Daoy (cell line): ENCODE measurements around the gene ARMC3. TPM values are rescaled to one million over a fixed set of nuclear protein-coding genes. Genes with fewer than 3 reads are reported as not detected.
A peak's percentile ranks its signal among the peaks of the same experiment; 100 is the strongest.
"Not testable (repeated sequence)": the region's sequence is repeated elsewhere in the genome, so short reads cannot be mapped to it uniquely, and the experiment has no call there.

Source experiments
- DNase-seq: peaks from one replicate; pipeline ENCODE4 v3.0.0-alpha.2; 2015; ENCODE audit warnings: low read depth
- total RNA-seq: library from RNA; depleted of rRNA; stranded (reverse); fragments of >200 nt; shearing (Covaris generic); gene quantifications from 2 replicates; pipeline ENCODE4 v1.2.3, GENCODE V29; 2014

Gene ARMC3
- total RNA-seq, 1 experiment from 2014 or later: not detected

DNA sequence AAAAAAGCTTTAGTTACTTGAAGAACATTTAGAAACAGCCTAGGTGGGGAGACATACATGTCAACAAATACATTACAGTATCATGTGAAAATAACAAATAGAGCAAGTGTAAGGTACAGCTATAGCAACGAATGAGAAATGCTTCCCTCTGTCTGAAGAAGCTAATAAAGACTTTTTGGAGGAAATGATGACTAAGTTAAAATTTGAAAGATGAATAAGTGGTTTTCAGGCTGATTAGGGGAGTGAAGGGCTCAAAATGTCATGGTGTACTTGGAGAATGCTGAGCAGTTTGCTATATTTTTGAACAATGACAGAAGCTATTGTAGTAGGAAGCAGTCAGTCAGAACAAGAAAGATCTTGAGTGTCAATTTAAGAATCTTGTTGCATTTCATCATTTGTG is 2.8 kb upstream of the ARMC3 start:
- DNase-seq: no peak

DNA sequence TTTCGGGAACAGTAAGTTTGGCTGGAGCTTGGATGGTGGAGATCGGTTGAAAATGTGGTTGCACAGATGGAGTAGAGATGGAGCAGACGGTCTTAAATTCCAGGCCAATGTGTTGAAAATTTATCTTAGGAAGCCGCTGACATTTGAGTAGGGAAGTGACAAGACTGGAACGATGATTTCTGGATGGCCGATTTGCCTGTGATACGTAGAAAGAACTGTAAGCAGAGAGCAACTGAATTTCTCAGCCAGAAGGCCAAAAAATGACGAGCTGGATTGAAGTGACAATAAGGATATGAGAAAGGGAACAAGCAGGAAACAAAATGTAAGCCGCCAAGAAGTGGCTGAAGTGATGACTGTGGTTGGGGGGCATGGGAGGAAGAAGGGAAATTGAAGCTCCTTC is 687 bp upstream of the ARMC3 start:
- no peak for DNase-seq

DNA sequence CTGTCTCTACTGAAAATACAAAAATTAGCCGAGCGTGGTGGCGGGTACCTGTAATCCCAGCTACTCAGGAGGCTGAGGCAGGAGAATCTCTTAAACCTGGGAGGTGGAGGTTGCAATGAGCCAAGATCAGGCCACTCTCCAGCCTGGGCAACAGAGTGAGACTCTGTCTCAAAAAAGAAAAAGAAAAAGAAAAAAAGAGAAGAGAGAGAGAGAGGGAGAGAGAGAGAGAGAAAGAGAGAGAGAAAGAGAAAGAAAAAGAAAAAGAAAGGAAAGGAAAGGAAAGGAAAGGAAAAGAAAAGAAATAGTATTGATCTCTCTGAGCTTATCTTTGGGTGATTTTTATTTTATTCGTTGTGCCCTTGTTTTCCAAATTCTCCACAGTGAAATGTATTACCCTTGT is 1.2 kb downstream of the ARMC3 start:
- not testable (repeated sequence) for DNase-seq

DNA sequence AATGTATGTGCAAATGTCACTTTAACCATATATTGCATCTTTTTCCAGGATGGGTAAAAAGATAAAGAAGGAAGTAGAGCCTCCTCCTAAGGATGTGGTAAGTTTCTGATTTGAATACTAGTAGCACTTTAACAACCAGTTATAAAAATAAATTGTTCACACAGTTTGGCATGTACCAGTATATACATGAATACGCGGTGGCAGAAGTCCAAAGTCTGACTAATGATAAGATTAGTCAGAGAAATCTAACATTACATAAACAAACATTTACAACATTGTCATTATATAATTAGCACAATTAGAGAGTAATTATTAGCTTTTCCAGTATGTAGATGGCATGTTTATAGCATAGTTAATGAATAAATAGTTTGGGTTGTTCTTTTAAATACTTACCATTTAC is 4.1 kb downstream of the ARMC3 start:
- DNase-seq: peak; percentile 61

DNA sequence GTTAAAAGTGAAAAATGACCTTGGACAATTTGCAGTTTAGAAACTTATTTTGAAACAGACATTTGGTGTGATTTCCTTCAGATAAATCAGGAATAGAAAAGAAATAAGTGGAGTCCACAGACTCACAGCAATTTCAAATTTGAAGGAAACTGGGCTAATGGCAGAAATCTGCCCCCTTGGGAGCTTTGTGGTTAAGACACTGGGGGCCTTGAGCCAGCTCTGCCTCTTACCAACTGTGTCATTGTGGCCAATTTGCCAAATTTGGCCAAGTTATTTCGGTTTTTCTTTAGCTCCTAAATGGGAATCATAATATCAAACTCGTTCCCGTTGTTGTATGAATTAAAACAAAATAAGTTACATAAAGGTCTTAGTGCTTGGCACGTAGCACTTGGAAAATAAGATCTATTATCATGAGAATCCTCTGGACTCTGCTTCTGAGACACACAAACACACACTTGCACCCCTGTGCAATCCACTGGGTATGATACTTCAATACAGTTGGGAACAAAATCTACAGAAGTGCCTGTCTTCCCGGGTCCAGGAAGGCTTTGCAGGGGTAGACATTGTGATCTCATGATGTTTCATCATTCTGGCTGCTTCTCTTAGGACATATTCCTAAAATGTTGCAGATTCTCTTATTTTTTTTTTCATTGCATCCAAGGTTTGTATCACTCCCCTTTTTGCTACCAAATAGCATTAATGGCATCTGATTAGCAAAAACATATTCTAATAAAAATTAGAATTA is 4.9 kb downstream of the ARMC3 start:
- DNase-seq: peak; percentile 30

DNA sequence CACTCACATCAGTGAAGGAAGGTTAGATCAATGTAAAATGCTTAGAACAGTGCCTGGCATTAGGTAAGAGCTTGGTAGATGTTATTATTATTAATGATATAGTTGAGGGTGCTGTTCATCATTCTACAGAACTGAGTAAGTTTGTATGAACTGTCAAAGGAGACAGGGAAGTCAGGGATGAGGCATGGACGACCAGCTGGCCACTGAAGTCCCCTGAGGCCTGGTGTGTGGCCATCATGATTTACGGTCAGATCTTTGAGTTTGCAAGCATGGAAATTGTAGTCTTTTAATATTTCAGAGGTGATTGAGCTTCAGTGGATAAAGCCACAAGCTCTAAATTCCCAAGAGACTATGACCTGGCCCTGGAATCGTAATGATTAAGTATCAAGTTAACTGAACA is 6.9 kb downstream of the ARMC3 start:
- no peak for DNase-seq

DNA sequence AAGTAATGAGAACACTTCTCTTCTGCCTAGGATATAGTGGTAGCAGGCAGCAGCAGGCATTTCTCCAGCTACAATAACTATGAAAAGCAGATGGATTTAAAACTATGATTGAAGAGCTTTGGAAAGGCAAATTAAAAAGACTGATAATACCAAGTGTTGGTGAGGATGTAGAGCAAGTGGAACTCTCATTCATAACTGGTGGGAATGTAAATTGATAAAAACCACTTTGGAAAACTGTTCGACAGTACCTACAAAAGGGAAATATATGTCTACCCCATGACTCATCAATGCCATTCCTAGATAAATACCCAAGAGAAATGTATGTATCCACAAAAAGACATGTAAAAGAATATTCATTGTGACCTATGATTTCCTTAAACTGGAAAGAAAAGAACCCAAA is 14.6 kb downstream of the ARMC3 start:
- no peak for DNase-seq

DNA sequence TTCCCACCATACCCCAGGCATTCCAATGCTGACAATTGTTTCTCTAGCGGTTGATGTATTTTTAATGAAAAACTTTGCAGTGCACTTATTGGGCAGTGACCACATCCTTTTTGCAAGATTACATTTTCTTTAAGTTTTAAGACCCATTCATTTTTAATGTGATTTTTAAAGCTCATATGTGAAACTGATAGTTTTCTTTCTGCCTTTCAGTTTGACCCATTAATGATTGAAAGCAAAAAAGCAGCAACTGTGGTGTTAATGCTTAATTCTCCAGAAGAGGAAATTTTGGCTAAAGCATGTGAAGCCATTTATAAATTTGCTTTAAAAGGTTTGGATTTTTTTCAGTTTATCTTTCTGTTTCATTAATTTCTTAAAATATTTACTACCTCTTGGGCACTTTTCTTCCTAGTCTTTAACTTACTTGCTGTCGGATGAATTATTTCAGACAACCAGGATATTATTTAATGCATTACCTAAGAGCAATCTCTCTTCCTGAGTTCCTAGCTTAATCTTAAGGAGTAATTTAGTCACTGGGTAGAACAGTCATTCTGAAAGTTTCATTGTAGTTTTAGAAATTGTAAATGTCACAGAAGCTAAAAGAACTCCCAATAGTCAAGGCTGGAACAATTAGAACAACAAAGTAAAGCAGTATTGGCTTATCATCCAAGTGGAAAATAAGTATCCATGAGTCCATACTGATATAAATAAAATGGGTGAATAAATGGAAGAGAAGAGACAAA is 18.3 kb downstream of the ARMC3 start:
- DNase-seq: no peak

DNA sequence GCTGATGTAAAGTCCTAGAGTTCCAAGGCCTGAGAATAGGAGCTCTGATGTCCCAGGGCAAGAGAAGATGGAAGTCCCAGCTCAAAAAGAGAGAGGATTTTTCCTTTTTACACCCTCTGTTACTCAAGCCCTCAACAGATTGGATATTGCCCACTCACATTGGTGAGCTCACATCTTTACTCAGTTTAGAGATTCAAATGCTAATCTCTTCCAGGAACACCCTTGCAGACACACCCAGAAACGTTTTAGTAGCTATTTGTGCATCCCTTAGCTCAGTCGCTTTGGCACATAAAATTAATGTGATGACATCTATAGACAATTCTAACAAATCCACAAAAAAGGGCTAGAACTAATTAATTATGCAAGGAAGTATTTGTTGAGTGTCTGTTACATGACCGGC is 27.1 kb downstream of the ARMC3 start:
- no peak for DNase-seq

DNA sequence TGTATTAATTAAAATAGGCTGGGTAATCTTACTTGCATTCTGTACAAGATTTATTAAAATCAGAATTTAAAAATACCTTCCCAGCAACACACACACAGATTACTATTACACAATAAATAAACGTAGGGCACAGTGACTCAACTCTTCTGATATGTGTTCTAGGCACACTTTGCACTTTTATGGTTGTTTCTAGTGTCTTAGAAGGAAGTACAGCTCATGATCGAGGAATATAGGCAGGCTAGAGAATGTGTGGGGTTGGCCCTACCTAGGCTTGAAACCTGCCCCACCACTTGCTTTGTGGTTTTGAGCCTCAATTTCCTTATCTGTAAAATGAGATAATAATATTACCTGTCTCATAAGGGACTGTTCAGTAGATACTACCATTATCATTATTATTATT is 30.5 kb downstream of the ARMC3 start:
- DNase-seq: no peak

DNA sequence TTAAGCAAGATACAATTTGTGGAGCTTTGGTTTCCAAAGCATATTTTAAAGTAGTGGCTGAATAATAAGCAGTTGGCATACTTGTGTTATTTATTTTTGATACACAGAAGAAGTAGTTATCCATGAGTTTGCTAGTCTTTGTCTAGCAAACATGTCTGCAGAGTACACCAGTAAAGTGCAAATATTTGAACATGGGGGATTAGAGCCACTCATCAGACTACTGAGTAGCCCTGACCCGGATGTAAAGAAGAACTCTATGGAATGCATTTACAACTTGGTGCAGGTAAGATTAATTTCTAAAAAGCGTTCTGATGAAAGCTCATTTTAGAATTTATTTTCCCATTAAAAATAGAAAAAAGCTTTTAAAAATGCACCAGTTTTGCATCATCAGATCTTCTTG is 31.4 kb downstream of the ARMC3 start:
- DNase-seq: no peak

DNA sequence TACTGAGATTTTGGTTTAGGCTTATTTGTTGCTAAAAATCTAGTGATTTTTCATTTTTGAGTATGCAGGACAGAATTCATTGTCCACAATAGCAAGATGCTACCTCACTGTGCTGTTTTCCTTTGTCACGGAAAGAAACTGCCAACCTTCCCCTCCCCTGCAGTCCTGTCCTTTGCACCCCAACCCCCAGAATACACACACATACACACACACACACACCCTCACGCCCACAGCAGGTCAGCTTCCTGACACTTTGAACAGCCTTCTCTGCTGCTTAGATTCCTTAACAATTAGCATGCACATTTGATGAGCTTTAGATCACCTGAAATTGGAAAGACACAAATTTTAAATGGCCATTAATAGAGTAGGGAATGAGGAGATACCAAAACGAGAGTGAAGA is 32.1 kb downstream of the ARMC3 start:
- no peak for DNase-seq

DNA sequence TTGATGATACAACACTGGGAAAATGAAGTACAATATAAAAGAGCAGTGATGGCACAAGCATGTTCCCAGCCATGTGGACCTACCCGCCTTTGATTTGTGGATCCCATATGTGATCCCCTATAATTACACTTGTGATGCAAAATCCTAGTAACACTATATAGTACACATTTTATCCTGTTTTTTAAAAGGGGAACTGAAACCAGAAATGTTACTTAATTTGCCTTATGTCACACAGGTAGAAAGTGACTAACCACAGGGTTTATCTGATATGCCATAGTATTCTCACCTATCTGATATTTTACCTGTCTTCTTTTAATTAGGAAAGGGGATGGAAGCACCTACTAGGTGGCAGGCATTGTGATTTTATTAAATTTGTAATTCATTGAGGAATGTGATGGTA is 35.0 kb downstream of the ARMC3 start:
- DNase-seq: no peak

DNA sequence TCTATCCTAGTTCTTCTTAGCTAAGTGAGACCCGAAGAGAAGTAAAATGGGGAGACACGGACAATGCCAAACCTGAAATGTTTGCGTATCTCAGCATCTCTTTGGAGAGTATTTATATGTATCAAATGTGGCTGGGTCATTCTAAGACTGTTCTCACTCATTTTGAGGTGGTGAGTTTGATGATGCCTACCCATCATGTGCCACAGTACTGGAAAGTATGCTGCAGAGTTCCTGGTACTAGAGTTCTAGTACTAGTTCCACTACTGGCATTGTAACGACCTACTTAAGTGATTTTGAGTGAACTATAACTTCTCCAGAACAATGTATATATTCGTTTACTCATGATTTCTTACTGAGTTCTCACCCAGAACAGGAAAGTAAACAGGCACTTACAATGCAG is 41.9 kb downstream of the ARMC3 start:
- no peak for DNase-seq

DNA sequence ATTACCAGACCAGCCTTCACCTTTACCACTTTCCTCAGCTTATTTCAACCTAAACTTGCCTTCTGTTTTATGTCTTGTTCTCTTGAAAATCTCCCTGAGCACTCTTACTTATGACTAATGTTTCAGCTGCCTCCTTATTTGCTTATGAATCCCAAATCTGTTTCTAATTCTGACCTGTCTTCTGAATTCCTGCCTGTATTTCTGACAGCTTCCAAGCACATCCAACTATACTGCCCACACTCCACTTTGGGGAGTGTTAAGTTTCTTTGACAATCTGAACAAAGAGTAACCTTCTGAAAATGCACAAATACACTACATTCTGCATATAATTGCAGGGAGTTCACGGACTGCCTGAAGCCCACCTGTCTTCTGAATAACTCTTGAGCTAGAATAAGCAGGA is 48.7 kb downstream of the ARMC3 start:
- no peak for DNase-seq

DNA sequence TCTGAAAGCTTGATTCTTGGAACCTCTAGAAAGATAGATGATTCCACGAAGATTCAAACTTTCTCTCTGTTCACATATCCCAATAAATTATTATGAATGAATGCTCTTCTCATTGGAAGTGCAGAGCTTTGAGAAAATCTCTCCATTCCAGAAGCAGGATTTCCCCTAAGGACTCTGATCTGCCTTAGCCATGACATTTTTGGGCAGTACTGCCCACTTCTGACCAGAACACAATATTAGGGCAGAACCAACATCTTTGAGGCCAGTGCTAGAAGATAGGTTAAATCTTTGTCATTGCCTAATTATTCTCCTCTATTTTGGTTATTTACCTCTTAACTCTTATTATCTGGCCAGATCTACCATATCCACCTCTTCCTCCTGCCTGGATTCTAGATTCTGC is 49.9 kb downstream of the ARMC3 start:
- no peak for DNase-seq

DNA sequence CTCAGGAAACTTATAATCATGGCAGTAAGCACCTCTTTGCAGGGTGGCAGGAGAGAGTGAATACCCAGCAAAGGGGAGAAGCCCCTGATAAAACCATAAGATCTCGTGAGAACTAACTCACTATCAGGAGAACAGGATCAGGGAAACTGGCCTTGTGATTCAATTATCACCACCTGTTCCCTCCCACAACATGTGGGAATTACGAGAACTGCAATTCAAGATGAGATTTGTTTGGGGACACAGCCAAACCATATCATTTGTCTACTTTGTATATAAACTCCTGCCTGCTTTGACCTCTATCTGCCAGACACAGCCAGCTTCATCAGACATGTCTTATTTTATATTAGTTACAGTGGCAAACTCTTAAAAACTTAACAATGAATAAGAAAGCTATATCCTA is 50.4 kb downstream of the ARMC3 start:
- no peak for DNase-seq

DNA sequence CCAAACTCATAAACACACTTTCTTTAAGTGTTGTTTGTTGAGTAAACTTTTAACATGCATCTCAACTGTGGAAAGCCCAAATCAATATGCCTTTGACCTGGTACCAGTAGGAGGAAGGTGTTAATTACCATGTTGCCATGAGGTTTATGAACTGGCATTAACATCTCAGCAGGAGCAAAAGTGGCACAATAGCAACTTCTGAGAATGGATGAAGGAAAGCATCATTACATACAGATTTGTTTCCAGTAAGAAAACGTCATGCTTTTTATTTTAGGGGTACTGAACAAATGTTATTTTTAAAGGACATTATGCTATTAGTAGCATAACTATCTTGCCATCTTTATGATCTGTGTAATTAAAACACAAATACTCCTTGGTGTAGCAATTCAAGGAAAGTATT is 51.1 kb downstream of the ARMC3 start:
- DNase-seq: no peak

DNA sequence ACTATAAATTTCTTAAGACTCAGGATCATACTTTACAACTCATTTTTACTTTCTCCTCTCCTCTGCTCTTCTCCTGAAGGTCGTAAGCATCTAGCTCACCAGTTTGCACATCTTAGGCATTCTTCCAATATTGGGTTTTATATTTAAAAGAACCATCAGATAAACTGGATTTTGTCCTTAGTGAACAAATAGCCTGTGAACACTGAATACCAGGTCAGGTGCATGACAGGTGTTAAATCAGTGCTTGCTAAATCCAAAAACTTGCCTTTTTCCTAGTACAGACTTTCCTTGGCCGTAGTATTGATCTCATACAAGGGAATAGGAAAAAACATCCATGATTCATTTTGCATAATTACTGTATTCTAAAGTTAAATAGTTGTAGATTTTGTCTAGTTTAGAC is 53.0 kb downstream of the ARMC3 start:
- DNase-seq: no peak

DNA sequence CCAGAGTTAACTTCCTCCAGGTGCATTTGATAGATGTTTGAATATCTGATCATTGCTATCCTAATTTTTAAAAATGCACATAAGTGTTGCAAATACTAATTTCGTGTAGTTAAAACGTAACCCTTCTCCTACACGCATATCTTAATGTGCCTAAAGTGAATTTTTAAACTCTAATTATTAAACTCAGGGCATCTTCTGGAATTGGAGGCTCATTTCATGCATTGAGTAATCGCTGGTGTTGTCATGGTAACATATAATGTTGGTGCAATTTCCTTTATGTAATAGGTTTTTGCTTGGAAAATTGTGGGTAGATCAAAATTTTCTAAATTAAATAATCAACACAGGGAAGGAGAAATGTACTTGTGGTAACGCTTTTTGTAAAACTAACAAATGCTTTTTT is 56.2 kb downstream of the ARMC3 start:
- no peak for DNase-seq

DNA sequence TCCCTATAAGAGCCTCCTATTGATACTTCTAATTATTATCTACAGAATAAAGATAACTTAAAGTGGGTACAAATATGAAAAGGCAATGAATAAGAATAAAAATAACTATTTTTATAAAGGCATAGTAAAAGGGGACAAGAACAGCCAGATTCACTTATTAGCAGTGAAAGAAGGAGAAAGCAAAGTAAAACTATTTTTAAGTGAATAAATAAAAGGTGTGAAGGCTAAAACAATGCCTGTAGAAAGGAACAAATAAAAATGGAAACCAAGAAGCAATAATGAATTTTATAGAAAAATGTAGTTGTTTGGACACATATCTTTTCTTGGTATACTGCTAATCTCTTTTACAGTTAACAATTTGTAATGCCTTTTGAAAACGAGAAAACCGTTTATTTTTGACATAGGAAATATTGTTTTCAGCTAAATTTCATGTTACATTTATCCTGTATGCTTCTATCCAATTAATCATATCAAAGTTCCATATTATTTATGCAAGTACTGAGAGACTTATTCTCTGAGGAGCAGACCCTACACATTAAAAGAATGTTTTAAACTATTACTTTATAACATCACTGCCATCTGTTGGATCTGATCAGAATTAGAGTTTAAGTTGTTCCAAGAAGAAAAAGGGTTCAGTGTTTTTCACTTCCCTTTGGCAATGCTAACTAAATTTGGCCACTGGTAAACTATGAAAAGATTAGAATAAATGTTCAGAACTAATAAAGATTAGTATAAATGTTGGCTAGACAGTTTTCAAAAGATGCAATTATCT is 59.1 kb downstream of the ARMC3 start:
- no peak for DNase-seq

DNA sequence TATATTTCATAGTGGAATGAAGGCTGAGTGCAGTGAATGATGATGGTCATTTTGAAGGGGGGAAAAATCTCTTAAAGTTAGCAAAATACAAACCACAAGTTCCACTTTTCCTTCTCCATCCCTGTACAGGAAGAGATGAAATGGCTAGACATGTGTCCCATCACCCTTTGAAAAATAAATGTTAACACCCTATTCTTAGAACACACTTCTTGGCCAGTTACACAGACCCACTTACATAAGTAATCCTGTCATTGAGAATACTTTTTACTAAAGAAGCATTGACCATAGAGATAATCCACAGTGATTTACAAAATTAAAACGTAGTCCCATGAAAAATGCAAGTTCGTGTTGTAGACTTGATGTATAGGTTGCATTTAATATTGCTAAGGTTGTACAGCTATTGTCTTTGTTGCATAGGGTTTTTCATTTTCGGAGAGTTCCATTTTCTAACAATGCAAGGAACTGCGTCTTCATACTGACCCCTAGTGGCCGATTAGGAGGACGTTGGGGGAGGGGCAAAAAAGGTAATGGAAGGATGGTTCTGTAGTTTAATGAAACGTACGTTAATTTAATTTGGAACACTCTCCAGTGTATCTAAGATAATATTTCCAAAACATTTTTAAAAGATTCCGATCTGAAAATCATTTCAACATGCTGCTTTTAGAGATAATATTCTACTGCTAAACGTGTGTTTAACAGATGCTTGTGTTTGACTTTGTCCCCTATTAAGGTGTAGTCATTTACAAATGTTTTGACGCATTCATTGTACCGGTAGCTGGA is 60.9 kb downstream of the ARMC3 start:
- DNase-seq: peak; percentile 45
